NCI-H748 treated with DMSO at 0.1 percent for 48 hours (cell line): ENCODE data around the gene CREBBP.

Source experiments
- DNase-seq: peaks from one replicate; lab custom pipeline; 2025; lab: John Stamatoyannopoulos, UW

CREBBP gene

DNA sequence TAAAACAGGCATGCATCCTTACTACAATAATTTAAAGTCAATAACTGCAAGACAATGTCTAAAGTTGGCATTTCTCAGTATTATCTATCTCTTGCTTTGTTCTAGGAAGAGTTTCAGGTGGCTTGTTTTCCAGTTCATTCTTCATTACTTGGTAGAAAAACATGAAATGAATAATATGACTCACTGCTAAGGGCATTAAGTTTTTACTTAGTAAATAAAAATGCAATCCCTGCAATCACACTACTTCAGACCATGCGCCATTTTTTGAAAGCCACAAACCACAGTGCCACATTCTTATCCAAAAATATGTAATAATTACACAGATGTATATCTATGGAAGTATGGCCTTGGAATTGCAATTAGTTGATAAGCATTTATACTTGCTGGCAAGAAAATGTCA is 55.4 kb downstream of the CREBBP start:
- DNase-seq: no peak

DNA sequence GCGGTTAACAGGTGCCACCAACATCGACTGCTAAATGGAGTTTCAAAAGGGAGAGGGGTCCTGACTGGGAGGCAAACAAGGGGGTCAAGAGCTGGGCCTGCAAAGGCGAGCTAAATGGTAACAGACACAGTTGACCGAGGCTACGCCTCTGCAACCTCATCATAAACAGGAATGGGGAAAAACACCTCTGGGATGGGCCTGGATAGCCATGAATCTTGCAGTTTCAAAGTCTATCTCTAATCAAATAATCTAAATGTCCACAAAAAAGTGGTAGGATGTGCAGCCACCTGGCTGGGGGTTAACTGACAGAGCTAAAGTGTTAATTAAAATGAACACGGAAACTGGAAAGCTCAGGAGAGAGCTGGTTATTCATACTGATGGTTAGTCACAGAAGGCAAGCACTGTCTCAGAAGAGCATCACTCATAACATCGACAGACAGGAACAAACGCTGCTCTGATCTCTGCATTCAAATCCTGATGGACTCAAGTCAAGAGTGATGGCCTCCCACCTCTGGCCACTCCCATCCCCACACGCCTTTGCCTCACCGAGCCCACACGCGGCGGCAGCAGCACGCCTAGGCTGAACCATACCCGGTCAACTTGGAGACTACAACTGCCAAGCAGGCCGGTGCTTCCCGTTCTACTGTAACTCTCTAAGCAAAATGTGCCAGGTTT is 56.3 kb downstream of the CREBBP start:
- DNase-seq: no peak

DNA sequence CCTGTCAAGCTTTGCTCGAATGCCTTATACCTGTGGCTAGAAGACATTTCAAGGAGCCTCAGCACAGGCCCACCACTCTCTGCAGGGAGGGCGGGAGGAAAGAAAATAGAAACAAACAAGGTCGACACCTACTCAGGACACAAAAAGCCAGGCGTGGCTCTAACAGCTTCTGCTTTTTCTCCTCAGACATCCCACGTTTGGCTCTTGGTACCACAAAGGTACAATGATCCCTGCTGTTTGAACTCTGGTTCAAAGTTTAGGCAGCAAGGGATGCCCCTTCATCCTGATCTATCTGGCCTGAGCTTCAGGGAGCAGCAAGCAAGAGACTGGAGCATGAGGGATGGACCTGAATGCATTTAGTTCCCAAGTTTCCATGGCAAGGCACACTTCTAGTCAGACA is 57.1 kb downstream of the CREBBP start:
- no peak for DNase-seq

DNA sequence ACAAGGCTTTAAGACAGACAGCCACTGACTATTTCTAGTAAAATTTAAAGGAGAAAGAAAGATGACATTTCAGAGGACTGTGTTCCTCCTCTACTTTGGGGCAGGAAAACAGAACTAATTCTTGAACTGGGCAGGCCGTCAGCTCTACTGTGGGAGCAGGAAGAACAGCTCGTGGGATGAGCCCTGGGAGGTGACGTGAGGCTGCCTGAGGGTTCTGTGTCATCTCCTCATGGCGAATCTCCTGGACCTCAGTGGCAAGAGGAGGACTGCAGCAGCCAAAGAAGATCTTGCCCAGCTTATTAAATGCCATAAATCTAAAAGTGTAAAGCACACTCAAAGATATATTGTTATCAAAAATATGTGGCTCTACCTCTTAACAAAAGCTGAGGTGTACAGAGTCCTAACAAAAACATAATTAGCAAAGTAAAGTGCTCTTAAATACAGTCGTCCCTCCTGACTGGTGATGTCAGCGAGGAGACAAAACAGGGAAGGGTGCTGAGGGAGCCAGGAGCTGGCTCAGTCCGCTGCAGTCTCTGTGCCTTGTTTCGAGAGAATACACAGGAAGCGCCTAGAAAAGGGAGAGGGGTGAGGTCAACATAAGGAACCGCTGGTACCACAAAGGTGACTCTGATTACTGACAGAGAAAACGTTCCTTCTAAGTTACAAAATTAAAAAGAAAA is 58.0 kb downstream of the CREBBP start:
- no peak for DNase-seq

DNA sequence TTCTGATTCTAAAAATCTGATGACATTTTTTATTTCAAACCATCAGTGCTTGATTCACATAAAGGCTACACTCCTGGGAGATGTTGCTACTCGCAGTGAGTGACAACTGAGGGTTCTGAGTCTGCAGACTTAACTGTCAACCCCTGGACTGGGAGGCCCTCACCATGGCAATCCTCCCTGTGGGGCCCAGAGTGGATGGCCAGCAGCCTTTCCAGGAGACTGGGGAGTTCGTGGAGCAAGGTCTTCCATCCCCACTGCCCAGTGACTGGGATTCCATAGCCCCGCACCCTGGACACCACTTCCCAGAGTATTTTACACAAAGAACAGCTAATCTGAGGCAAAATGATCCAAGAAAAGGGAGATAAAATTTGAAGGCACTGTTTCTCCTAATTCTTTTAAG is 59.3 kb downstream of the CREBBP start:
- DNase-seq: no peak

DNA sequence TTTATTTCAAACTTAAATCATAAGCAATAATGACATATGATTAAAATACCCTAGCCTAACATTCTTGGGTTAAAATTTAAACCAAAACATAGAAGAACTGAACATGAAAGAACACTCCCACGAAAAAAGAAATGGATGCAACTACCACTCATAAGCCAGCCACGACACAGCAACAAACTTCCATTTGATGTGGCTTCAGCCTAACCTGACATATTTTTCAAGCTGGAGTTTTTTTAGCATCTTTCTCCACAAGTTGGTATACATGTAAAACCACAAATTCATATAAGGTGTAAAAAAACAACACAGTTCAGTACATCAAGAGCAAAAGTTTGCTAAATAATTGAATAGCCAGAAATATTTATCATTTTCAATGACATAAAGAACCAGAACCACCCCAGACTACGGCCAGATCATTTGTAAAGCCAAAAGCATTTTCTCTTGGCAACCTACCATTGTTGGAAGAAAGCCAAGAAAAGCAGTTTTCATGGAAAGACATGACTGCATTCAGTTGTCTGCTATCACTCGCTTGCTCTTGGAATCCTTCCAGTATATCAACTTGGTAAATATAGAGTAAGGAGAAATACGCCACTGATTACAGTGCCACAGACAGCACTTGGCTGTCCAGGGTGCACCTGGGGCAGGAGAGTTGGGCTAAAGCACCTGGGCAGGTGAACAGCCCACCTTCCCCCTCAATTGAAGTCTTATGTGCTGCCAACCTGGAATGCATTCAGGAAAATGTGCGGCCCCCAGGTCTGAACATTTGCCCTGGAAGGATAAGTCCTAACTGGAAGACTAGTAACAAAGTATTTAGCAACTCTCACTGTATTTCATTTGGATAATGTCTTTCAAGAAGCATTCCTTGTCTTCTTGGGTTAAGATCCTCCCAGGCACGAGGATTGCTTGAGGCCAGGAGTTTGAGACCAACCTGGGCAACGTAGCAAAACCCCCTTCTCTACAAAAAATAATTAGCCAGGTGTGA is 60.5 kb downstream of the CREBBP start:
- peak; percentile 88 for DNase-seq

DNA sequence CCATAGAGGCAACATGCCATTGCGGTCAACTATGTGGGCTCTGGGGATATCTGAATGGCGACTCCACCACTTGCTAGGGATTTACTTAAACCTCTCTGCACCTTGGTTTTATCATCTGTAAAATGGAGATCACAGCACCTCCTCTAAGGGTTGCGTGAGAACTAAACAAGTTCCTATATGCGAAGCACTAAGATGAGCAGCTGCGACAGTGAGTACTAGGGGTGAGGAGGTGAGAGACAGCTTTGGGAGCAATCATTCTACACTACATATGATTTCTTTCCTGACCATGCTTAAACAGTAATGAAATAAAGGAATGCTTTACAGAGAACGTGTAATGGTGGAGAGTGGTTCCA is 61.4 kb downstream of the CREBBP start:
- DNase-seq: no peak

DNA sequence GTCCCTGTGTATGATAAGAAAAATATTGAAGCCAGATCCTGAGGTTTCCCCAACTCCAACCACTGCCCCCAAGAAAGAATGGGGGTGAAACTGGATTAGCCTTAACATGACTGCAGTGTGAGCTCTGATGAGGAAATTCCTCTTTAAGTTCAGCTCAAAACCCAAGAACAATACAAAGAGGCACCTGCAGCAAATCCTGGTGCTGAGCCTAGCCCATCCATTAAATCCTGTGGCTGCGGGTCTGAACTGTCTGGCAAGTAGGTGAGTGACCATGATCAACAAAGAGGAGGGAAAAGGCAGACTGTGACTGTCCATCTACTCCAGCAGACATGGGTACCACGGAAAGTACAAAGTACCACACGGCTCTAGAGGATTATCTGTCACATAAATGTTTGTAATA is 64.2 kb downstream of the CREBBP start:
- no peak for DNase-seq

DNA sequence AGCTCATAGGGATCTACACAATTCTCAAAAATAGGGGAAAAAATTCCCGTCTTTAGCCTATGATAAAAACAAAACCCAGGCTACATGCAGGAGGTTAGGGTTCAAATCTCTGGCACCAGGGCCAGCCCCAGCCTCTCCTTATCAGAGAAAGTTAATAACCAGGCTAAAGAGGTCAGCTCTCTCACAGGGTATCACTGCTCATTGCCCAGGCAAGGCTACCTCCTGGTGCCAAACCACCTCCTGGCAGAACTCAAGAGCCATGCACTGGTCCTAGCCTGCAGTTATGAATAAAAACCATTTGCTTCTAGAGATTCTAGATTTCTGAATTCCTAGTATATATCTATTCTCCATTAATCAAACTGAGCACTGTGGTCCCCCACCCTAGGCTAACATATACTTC is 65.8 kb downstream of the CREBBP start:
- no peak for DNase-seq

DNA sequence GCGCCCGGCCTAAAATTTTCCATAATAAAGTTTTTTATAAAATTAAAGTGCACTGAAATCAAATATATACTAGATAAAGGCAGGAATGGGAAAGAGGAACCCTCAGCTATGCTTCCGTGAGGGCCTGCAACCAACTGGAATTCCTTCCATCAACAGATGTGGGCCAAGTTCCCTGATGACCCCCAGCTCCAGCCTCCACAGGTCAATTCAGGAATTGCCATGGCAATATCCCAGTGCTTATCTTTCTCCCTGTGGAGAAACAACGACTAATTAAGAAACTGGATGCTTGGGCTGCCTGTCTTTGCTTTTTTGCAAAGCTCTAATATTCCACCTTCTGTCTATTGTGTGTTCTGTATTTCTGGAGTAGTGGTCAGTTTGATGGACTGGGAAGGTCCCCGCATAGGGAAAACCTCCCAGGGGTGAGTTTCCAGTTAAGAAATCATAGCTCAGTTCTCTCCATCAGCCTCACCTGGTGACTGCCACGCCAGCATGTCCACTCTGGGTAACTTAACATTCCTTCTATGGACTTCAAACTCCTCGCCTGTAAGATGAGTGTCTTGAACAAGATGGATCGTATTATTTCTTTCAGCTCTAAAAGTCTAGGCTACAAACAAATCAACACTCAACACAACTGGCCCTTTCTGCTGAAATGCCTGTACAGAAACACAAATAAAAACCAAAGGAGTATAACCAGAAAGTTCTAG is 67.9 kb downstream of the CREBBP start:
- no peak for DNase-seq

DNA sequence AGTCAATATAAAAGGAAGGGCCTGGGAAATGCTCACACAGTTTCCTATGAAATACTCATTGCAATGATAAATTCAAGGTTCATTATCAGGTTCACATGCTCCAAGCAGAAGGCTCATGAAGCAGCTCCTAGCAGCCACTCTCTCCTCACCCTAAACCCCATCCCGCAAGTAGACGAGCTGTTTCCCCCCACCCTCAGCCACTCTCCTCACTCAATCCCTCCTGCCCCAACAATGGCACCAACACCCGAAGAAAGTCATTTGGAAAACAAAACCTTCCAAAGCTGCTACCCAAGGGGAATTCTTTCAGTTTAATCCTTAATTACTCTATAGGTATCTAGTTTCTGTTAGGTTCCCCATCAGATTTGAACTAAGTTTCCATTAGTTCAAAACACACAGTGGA is 69.7 kb downstream of the CREBBP start:
- DNase-seq: no peak

DNA sequence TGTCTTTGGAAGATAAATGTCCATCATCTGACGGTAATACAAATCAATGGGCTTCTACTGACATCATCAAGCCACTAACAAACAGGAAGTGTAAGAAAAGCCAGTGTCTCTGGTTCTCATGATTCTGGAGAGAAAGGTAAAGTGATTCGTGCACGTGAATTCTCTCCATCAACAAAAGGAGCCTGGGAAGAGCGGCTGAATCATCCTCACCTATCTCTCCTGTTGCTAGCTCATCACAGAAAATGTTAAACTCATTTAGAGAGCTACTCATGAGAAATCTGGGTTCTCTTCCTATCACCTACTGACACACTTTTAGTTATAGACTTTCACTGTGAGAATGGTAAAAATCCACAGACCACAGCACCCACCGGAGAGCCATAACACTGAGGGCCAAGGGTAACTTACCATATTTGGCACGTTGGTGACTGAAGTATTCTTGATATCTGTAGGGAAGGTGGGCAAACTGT is 70.3 kb downstream of the CREBBP start:
- no peak for DNase-seq

DNA sequence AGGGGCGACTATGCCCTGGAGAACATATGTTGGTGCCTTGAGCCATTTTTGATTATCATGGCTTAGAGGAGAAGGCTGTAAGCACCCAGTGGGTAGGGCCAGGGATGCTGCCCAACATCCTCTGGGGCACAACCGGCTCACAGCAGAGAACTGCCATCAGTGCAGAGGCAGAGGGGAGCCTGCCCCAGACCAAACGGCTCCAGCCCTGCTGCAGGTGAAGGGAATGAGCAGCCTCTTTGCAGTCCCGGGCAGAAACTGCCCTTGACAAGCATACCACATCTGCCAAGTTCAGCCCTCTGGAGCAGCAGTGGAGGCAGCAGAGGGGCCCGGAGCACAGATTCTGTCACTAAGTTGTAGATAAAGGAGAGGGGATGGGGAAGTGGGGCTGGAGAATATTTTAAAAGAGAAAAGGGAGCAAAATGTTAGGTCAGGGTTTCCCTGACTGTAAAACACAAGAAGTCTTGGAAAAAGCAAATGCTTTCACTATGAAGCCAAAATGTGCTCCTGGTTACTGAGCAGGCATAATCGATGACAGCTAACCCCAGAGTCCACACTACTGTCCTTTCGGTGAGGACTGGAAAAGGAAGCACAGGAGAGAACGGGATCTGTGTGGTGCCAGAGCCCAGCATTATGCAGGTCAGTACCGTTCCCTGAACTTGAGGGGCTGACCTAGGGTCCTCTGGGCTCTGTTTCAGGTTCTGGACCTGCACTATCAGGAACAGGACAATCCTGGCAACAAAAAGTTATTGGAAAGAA is 72.0 kb downstream of the CREBBP start:
- DNase-seq: no peak

DNA sequence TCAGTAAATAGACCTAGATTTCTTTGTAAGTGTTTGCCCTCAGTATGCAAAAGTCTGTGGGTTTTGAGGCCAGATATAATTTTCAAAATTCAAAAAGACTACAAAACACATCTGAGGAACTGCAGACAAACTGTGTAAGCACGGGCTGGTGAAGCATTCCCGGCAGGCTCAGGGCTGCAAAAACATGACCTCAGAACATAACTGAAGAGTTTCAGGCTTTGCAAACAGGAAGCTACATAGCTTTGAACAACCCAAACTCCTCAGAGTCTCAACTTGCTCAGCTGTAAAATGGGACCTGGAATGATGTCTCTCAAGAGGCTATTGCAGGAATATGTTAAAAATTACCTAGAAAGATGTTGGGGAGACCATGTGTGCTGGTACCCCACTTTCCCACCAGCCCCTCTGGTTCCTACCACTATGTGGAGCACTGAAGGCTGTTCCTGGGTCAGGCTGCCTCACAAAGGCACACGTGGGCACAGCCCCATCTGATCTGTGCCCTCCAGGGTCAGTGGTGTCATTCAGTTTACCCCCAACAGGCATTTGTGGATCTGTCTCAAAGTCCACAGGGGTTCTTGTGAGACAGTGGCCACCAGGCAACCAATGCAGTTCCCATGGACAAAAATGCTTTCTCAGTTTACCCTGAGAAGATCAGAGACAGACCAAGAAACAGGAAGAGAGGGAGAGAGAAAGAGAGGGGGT is 72.9 kb downstream of the CREBBP start:
- no peak for DNase-seq

DNA sequence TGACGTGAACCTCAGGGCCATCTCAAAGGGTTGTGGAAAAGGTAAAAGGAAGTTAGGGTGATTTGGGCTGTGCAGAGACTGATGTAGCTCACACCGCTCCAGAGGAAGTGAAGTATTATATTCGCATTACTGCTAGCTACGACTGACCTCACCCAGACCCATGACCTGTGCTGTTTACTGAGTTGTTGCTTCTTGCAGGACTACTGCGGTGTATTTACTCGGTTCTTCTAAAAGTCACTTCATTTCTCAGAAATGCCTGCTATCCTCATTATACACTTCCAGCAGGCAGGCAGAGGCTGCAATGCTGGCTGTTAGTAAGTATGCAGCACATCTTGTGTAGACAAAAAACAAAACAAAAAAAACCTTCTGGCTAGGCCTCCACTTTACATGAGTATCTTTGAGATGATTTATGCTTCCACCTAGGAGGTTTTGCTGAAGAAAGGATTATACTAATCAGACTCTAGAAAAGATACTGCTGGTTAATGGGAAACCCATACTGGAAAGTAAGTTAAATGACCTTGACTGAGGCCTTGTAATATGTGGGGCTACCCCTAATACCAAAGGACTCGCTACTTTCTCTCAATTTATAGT is 76.0 kb downstream of the CREBBP start:
- DNase-seq: no peak

DNA sequence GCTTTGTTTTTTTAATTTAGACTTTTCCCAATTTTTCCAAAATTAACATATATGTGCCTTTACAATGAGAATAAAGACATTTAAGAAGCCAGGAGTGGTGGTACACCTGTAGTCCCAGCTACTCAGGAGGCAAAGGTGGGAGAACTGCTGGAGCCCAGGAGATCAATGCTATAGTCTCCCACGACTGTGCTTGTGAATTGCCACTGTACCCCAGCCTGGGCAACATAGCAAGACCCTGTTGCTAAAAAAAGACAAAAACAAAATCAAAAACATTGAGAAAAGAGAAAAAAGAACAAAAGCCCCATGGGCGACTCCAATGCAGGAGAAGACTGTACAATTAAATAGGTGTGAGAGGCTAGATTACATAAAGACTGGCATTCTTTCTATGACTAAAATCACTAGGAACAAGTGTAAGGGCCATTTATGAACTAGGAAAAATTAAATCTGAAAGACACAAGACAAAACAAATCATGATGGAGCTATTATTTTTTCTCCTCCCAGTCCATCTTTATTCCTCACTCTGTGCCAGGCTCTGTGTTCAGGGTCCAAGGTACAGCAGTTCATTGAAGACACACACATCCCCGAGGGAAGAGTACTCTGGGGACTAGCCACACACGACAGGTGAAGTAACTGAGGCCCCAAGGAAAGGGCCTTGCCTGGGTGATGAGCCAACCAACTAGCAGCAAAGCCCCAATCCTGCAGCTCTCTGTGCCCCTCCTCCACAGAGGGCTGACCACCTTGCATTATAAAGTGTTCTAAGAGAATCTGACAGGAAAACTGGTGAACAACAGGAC is 79.8 kb downstream of the CREBBP start:
- DNase-seq: no peak

DNA sequence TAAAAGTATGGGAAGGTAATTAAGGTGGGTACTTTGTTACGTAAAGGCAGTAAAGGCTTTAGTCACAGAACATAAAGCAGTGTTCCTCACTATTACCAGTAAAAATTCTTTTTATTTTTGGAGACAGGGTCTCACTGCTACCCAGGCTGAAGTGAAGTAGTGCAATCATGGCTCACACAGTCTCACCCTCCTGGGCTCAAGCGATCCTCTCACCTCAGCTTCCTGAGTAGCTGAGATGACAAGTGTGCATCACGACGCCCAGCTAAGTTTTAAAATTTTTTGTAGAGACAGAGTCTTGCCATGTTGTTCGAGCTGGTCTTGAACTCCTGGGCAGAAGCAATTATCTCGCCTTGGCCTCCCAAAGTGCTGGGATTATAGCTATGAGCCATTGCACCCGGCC is 80.5 kb downstream of the CREBBP start:
- DNase-seq: no peak

DNA sequence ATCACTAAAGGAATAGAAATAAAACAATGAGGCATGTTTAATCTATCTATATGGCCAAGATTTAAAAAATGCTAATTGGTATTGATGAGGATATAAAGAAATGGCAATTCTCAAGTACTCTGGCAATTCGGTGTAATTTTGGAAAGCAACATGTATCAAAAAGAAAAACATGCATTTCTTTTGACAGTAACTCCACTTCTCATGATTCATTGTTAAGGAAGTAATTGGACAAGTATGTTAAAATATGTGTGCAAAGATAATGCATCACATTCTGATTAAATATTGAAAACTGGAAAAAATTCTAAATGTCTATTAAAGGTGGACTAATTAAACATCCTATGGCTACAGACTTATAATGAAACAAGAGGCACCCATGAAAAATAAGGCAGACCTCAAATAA is 81.2 kb downstream of the CREBBP start:
- DNase-seq: no peak

DNA sequence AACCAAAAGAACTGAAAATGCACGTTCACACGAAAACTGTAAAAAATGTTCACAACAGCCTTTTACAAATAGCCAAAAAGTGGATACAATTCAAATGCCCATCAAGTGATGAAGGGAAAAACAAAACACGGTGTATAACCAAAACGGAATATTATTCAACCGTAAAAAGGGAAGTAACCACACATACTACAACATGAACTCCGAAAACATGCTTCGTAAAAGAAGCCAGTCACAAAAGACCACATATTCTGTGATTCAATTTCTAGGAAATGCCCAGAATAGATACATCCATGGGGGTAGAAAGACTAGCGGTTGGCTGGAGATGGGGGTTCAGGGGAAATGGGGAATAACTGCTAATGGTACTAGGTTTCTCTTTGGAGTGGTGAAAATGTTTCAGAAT is 81.7 kb downstream of the CREBBP start:
- no peak for DNase-seq
